Epidermal melanocyte (primary cell): ENCODE results near the gene SIPA1L2.
"Not testable (repeated sequence)": the region's sequence is repeated elsewhere in the genome, so short reads cannot be mapped to it uniquely, and the experiment has no call there.

ENCODE experiments used
- DNase-seq: peaks from one replicate; pipeline ENCODE4 v3.0.0; 2011; ENCODE audit warnings: low spot score; ENCODE audit not compliant: insufficient read length

Gene SIPA1L2

GRCh38 chr1:232617237-232617636 is 12.7 kb downstream of the SIPA1L2 start:
- DNase-seq, result no peak

GRCh38 chr1:232615306-232615800 is 14.6 kb downstream of the SIPA1L2 start:
- DNase-seq, result no peak

GRCh38 chr1:232614811-232615210 is 15.1 kb downstream of the SIPA1L2 start:
- DNase-seq, result no peak

GRCh38 chr1:232613752-232614381 is 16.1 kb downstream of the SIPA1L2 start:
- DNase-seq, result no peak

- not testable (repeated sequence) for DNase-seq
Measured at GRCh38 chr1:232612836-232613235, 17.1 kb downstream of the SIPA1L2 start.

- no peak for DNase-seq
Measured at GRCh38 chr1:232611834-232612233, 18.1 kb downstream of the SIPA1L2 start.

GRCh38 chr1:232610902-232611745 is 18.8 kb downstream of the SIPA1L2 start:
- not testable (repeated sequence) for DNase-seq

GRCh38 chr1:232610192-232610901 is 19.6 kb downstream of the SIPA1L2 start:
- no peak for DNase-seq

- no peak for DNase-seq
Measured at GRCh38 chr1:232608427-232608826, 21.5 kb downstream of the SIPA1L2 start.

GRCh38 chr1:232602622-232603021 is 27.3 kb downstream of the SIPA1L2 start:
- no peak for DNase-seq

- DNase-seq, result no peak
Measured at GRCh38 chr1:232600424-232601258, 29.3 kb downstream of the SIPA1L2 start.

- no peak for DNase-seq
Measured at GRCh38 chr1:232599178-232600041, 30.5 kb downstream of the SIPA1L2 start.

- DNase-seq, result no peak
Measured at GRCh38 chr1:232598837-232599177, 31.1 kb downstream of the SIPA1L2 start.

GRCh38 chr1:232598133-232598532 is 31.8 kb downstream of the SIPA1L2 start:
- no peak for DNase-seq

- no peak for DNase-seq
Measured at GRCh38 chr1:232597721-232598120, 32.2 kb downstream of the SIPA1L2 start.

- DNase-seq, result no peak
Measured at GRCh38 chr1:232596666-232597303, 33.1 kb downstream of the SIPA1L2 start.

- DNase-seq, result no peak
Measured at GRCh38 chr1:232594768-232595698, 34.9 kb downstream of the SIPA1L2 start.

GRCh38 chr1:232593717-232594502 is 36.0 kb downstream of the SIPA1L2 start:
- DNase-seq, result no peak
